HepG2 (cell line): Measurements from ENCODE around the gene PAK1. TPM values are rescaled to one million over a fixed set of nuclear protein-coding genes. Genes with fewer than 3 reads are reported as not detected.

Experiments used
- AKNA ChIP-seq: sonication (generic); formaldehyde crosslinking; IDR thresholded peaks from 2 replicates; pipeline ENCODE4 v1.4.0; 2020; ENCODE audit warnings: missing genetic modification reagents, borderline replicate concordance
- ARID3A ChIP-seq: IDR thresholded peaks from 2 replicates; pipeline ENCODE4 v1.6.1; 2012; ENCODE audit warnings: low read depth, low read length, improper control_type of control experiment
- BCLAF1 ChIP-seq: fragments of 450-650 bp; IDR thresholded peaks from 2 replicates; pipeline ENCODE4 v1.6.1; 2017; ENCODE audit warnings: mild to moderate bottlenecking
- FOXM1 ChIP-seq: sonication (generic); formaldehyde crosslinking; IDR thresholded peaks from 2 replicates; pipeline ENCODE4 v1.5.0; 2020; ENCODE audit warnings: missing genetic modification reagents
- HOXA3 ChIP-seq: sonication (generic); formaldehyde crosslinking; IDR thresholded peaks from 2 replicates; pipeline ENCODE4 v1.5.0; 2020; ENCODE audit warnings: missing genetic modification reagents
- MTA1 ChIP-seq: sonication (generic); formaldehyde crosslinking; IDR thresholded peaks from 2 replicates; pipeline ENCODE4 v1.4.0; 2020; ENCODE audit warnings: missing genetic modification reagents, mild to moderate bottlenecking, borderline replicate concordance
- NFE2L2 ChIP-seq: fragments of 150-350 bp; IDR thresholded peaks from 2 replicates; pipeline ENCODE4 v1.6.1; 2014; ENCODE audit warnings: low read length
- RELA ChIP-seq: sonication (generic); formaldehyde crosslinking; IDR thresholded peaks from 2 replicates; pipeline ENCODE4 v1.4.0; 2020; ENCODE audit warnings: missing genetic modification reagents
- RFX5 ChIP-seq: IDR thresholded peaks from 2 replicates; pipeline ENCODE4 v1.6.1; 2011; ENCODE audit warnings: low read depth, low read length, improper control_type of control experiment
- TBX2 ChIP-seq: sonication (generic); formaldehyde crosslinking; IDR thresholded peaks from 2 replicates; pipeline ENCODE4 v1.5.0; 2020; ENCODE audit warnings: missing genetic modification reagents, mild to moderate bottlenecking, borderline replicate concordance
- TERF1 ChIP-seq: sonication (generic); formaldehyde crosslinking; IDR thresholded peaks from 2 replicates; pipeline ENCODE4 v1.8.0; 2022; ENCODE audit warnings: mild to moderate bottlenecking, missing genetic modification reagents, moderate library complexity
- THAP7 ChIP-seq: sonication (generic); formaldehyde crosslinking; IDR thresholded peaks from 2 replicates; pipeline ENCODE4 v1.8.1; 2023; ENCODE audit warnings: mild to moderate bottlenecking, missing genetic modification reagents
- TMF1 ChIP-seq: sonication (generic); formaldehyde crosslinking; IDR thresholded peaks from 2 replicates; pipeline ENCODE4 v1.8.1; 2022; ENCODE audit warnings: low read depth, missing genetic modification reagents
- ZFP36L2 ChIP-seq: sonication (generic); formaldehyde crosslinking; IDR thresholded peaks from 2 replicates; pipeline ENCODE4 v1.4.0; 2020; ENCODE audit warnings: missing genetic modification reagents
- ZNF263 ChIP-seq: sonication (generic); formaldehyde crosslinking; IDR thresholded peaks from 2 replicates; pipeline ENCODE4 v1.4.0; 2020; ENCODE audit warnings: missing genetic modification reagents
- ZNF597 ChIP-seq: sonication (generic); formaldehyde crosslinking; IDR thresholded peaks from 2 replicates; pipeline ENCODE4 v1.5.0; 2020; ENCODE audit warnings: missing genetic modification reagents
- polyA plus RNA-seq, 8 experiments: library from polyadenylated mRNA; depleted of rRNA in 3 of 8; stranded (reverse) in 7 of 8; unstranded in 1 of 8; fragments of >200 nt; fragmentation: Illumina TruSeq in 4 of 8; extraction: Trizol in 4 of 8; gene quantifications; 2 replicates each; pipeline versions ENCODE4 v1.2.1 to v1.2.3, GENCODE V29; 2011 to 2016; ENCODE audit warnings: low read depth in 4 of 8, missing spikeins in 1 of 8, mixed read lengths in 1 of 8; ENCODE audit not compliant: insufficient read depth in 1 of 8
- total RNA-seq, 5 experiments: library from RNA; depleted of rRNA; stranded (reverse); fragments of >200 nt; fragmentation: Illumina TruSeq; extraction: Trizol; gene quantifications; 2 replicates each; pipeline ENCODE4 v1.2.3, GENCODE V29; 2016; ENCODE audit warnings: low read depth in 1 of 5

The PAK1 gene
- total and polyA plus RNA-seq, 2 of the 13 experiments (the other 11 are each of a cell fraction or from before 2014, with no cell fraction given): 1.5 to 4.3 TPM

GRCh38 chr11:77473801-77474683, at the start of gene PAK1 (continued):
- TF ChIP-seq BCLAF1: no peak
- 0 out of 2 replicates have a peak, but pooled peaks have one; percentile 32 for TF ChIP-seq RELA (CRISPR knock-in tag)
- no peak for TF ChIP-seq NFE2L2
- TF ChIP-seq HOXA3: peak; percentile 99
- peak; percentile 45; the same call in 1 of the 2 replicates for TF ChIP-seq RFX5
- TF ChIP-seq THAP7 (CRISPR knock-in tag): no peak
- peak; percentile 92 for TF ChIP-seq ZNF263
- TF ChIP-seq FOXM1 (CRISPR knock-in tag): no peak
- TF ChIP-seq TBX2 (CRISPR knock-in tag): peak; percentile 19; the same call in 1 of the 2 replicates
- no peak for TF ChIP-seq ZFP36L2 (CRISPR knock-in tag)
- no peak for TF ChIP-seq TERF1 (CRISPR knock-in tag)
- TF ChIP-seq MTA1: peak; percentile 67; the same call in 1 of the 2 replicates
- no peak for TF ChIP-seq TMF1 (CRISPR knock-in tag)
- TF ChIP-seq ZNF597 (CRISPR knock-in tag): no peak
- TF ChIP-seq ARID3A: no peak
- TF ChIP-seq AKNA (CRISPR knock-in tag): no peak
